KMS-11 (cell line): Measurements from ENCODE around the gene E2F6.

ENCODE experiments used
- H2AFZ ChIP-seq: fragments of 200-600 bp; sonication (generic); 2 replicates; pipeline ENCODE4 v1.6.1; 2016; ENCODE audit warnings: antibody characterized with exemption, mixed run types, low read depth
- H3K27ac ChIP-seq: fragments of 200-600 bp; sonication (generic); 2 replicates; pipeline ENCODE4 v1.6.1; 2016; ENCODE audit warnings: mild to moderate bottlenecking, mixed run types
- H3K27me3 ChIP-seq: fragments of 200-600 bp; sonication (generic); 2 replicates; pipeline ENCODE4 v1.6.1; 2017; ENCODE audit warnings: mild to moderate bottlenecking, low read depth, mixed run types, moderate library complexity; ENCODE audit not compliant: insufficient read depth
- H3K36me3 ChIP-seq: fragments of 200-600 bp; sonication (generic); 2 replicates; pipeline ENCODE4 v1.6.1; 2017; ENCODE audit warnings: mild to moderate bottlenecking, mixed run types; ENCODE audit not compliant: insufficient read depth
- H3K4me1 ChIP-seq: fragments of 200-600 bp; sonication (generic); 2 replicates; pipeline ENCODE4 v1.6.1; 2016; ENCODE audit warnings: mild to moderate bottlenecking, low read depth, mixed run types; ENCODE audit not compliant: poor library complexity, severe bottlenecking
- H3K4me2 ChIP-seq: fragments of 200-600 bp; sonication (generic); 2 replicates; pipeline ENCODE4 v1.7.0; 2016; ENCODE audit warnings: mild to moderate bottlenecking, mixed run types
- H3K4me3 ChIP-seq: fragments of 200-600 bp; sonication (generic); IDR thresholded peaks from 2 replicates; pipeline ENCODE4 v1.6.1; 2017; ENCODE audit warnings: low read depth, low read length, mixed read lengths; ENCODE audit not compliant: insufficient read depth
- H3K79me2 ChIP-seq: fragments of 200-600 bp; sonication (generic); 2 replicates; pipeline ENCODE4 v1.6.1; 2016; ENCODE audit warnings: low read depth, mixed run types; ENCODE audit not compliant: insufficient read depth
- H3K9ac ChIP-seq: fragments of 200-600 bp; sonication (generic); 2 replicates; pipeline ENCODE4 v1.6.1; 2016; ENCODE audit warnings: mild to moderate bottlenecking, mixed run types
- H4K20me1 ChIP-seq: fragments of 200-600 bp; sonication (generic); 2 replicates; pipeline ENCODE4 v1.6.1; 2016; ENCODE audit warnings: mild to moderate bottlenecking, mixed run types; ENCODE audit not compliant: insufficient read depth
- TF ChIP-seq, protein P1 (sequence below): fragments of 200-600 bp; sonication (generic); conservative IDR thresholded peaks from 2 replicates; pipeline ENCODE4 v1.6.1; 2017; ENCODE audit warnings: low read depth, mild to moderate bottlenecking, antibody characterized with exemption, low read length, moderate library complexity, mixed read lengths

The E2F6 gene

GRCh38 chr2:11465110-11465484 is 864 bp downstream of the E2F6 start:
- peaks cover 59% of the 10 kb centered on the region for H3K4me1 ChIP-seq
- H3K4me2 ChIP-seq, result peak overlapping the region; percentile 92
- H3K36me3 ChIP-seq, result no peaks in the 10 kb centered on the region
- no peaks in the 10 kb centered on the region for H3K27me3 ChIP-seq
- peak overlapping the region; percentile 89 for H2AFZ ChIP-seq
- H3K9ac ChIP-seq, result peak overlapping the region; percentile 90
- peak overlapping the region; percentile 87 for H3K27ac ChIP-seq
- H3K4me3 ChIP-seq, result peak overlapping the region; percentile 29
- peaks cover 62% of the 10 kb centered on the region for H3K79me2 ChIP-seq
- H4K20me1 ChIP-seq, result no peaks in the 10 kb centered on the region; the same call in none of the 2 replicates
- TF ChIP-seq, protein P1, sequence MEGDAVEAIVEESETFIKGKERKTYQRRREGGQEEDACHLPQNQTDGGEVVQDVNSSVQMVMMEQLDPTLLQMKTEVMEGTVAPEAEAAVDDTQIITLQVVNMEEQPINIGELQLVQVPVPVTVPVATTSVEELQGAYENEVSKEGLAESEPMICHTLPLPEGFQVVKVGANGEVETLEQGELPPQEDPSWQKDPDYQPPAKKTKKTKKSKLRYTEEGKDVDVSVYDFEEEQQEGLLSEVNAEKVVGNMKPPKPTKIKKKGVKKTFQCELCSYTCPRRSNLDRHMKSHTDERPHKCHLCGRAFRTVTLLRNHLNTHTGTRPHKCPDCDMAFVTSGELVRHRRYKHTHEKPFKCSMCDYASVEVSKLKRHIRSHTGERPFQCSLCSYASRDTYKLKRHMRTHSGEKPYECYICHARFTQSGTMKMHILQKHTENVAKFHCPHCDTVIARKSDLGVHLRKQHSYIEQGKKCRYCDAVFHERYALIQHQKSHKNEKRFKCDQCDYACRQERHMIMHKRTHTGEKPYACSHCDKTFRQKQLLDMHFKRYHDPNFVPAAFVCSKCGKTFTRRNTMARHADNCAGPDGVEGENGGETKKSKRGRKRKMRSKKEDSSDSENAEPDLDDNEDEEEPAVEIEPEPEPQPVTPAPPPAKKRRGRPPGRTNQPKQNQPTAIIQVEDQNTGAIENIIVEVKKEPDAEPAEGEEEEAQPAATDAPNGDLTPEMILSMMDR, result no peak

GRCh38 chr2:11459816-11460215 is 6.1 kb downstream of the E2F6 start:
- Histone ChIP-seq H3K4me1 (peaks cover 65% of the 10 kb centered on the region), H4K20me1 (peaks cover 17% of the 10 kb centered on the region), H3K27ac (no peak overlapping the region), H3K36me3 (no peaks in the 10 kb centered on the region; the same call in 1 of the 2 replicates), H3K4me2 (no peak overlapping the region), H3K9ac (no peak overlapping the region), H3K79me2 (peaks cover 100% of the 10 kb centered on the region), H2AFZ (no peak overlapping the region), H3K4me3 (no peak overlapping the region), H3K27me3 (no peaks in the 10 kb centered on the region)
- TF ChIP-seq, protein P1, result no peak

DNA sequence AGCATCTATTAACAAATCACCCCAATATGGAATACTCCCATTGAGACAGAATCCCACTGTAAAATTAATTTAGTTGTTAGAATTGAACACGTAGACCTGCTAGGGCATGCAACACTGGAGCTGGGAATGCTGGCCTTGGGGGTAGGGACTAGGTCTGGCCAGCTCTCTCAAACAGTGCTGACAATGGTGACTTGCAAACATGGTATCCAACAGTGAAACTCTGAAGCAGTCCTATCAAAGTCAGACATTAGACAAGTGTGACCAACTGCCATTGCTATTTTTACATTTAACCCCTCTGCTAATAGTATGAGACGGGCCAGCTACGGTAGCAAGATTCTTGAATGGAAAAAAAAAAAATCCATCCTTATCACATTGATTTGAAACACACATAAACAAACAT is 7.2 kb downstream of the E2F6 start:
- H2AFZ ChIP-seq, result no peak overlapping the region
- peaks cover 55% of the 10 kb centered on the region for H3K4me1 ChIP-seq
- no peak overlapping the region for H3K4me3 ChIP-seq
- H3K27me3 ChIP-seq, result no peaks in the 10 kb centered on the region
- TF ChIP-seq, protein P1, result no peak
- 0 out of 2 replicates have a peak overlapping the region, but pooled peaks have one; percentile 14 for H3K4me2 ChIP-seq
- H3K9ac ChIP-seq, result no peak overlapping the region
- no peak overlapping the region for H3K27ac ChIP-seq
- peaks cover 17% of the 10 kb centered on the region for H4K20me1 ChIP-seq
- H3K36me3 ChIP-seq, result no peaks in the 10 kb centered on the region; the same call in 1 of the 2 replicates
- peaks cover 100% of the 10 kb centered on the region for H3K79me2 ChIP-seq

GRCh38 chr2:11457935-11458334 is 8.0 kb downstream of the E2F6 start:
- peaks cover 17% of the 10 kb centered on the region for H4K20me1 ChIP-seq
- peaks cover 46% of the 10 kb centered on the region for H3K4me1 ChIP-seq
- no peak overlapping the region for H3K4me2 ChIP-seq
- no peaks in the 10 kb centered on the region for H3K27me3 ChIP-seq
- H2AFZ ChIP-seq, result no peak overlapping the region
- TF ChIP-seq, protein P1, result no peak
- no peak overlapping the region; the same call in 1 of the 2 replicates for H3K27ac ChIP-seq
- no peak overlapping the region for H3K9ac ChIP-seq
- H3K79me2 ChIP-seq, result peaks cover 97% of the 10 kb centered on the region
- H3K4me3 ChIP-seq, result no peak overlapping the region
- no peaks in the 10 kb centered on the region; the same call in 1 of the 2 replicates for H3K36me3 ChIP-seq
